ENCODE data around the gene ZEB1. TPM values are rescaled to one million over a fixed set of nuclear protein-coding genes. Genes with fewer than 3 reads are reported as not detected.
"Not testable (repeated sequence)": the region's sequence is repeated elsewhere in the genome, so short reads cannot be mapped to it uniquely, and the experiment has no call there.

ZEB1 gene
- total RNA-seq, 1 donor from 2014 or later, result 58.5 TPM

GRCh38 chr10:31318382-31318853 lies 598 bp upstream of the ZEB1 start:
- peak; percentile 85 to 95 for DNase-seq (ENCODE audit: low read depth in 2 of 2)

DNA sequence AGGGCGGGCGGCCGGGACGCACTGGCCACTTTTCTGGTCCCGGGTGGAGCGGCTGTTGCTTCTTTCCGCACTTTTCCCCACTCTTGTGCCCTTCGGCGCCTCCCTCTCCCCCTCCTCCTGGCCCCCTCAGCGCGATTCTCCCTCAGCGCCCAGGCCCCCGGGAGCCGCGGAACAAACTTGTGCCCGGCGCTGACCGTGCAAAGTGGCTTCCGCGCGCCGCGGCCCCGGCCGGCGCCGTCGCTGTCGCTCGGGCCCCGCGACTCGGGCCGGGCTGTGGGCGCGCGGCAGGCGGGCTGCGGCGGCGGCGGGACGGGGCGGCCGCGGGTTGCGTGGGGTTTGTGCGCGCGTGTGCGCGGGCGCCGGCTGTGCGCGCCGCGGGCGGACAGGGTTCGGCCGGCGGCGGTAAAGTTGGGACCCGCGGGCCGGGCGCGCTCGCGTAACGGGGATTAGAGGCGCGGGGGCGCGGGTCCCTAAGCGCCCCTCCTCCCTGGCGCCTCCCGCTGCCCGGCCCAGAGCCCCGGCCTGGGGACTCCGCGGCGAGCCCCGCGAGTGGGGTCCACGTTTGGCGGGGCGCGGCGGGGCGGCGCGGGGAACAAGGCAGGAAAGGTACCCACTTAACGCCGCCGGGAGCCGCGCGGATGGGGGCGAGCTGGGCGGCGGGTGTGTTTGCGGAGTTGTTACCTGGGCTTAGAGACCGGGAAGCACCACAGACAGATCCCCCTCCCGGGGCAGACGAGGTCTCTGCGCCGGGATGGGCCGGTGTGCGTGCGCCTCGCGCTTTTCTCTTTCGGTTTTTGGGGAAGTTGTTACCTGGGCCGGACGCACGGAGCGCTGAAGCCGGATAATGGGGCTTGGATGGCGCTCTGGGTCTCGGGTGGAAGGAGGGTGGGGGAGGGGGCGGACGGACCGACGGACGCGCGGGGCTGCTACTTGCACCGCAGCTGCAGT lies 860 bp downstream of the ZEB1 start:
- peak in 1 of 2 donors; percentile 25 for DNase-seq (ENCODE audit: low read depth in 2 of 2)

DNA sequence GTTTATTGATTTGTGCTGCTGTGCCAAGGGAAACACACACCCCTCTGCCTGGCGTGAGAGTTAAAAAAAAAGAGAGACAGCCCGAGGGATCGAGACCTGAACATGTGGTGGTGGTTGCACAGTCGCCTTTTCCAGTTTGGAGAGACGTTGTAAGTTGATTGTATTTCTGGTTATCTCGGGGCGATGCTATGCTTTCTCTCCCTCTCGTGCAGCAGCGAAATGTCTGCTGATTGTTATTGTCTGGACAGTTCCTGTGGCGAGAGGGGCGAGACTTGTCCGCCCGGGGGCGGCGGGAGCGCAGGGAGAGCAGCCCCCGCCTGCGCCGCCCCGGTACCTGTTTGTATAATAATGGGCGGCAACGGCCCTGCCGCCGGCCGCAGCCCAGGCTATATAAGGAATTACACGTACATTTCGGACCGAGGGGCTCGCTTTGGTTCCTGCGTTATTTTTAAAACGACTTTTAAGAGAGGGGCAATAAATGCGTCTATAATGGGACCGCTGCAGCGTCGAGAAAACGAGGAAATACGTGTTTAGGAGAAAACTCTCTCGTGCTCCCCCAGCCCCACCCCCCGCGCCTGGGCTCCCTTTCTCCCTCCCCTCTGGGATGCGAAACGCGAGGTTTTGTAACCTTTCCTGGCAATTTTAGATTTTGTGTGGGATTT lies 1.7 kb downstream of the ZEB1 start:
- DNase-seq (ENCODE audit: low read depth in 2 of 2), result peak in 1 of 2 donors; percentile 78

GRCh38 chr10:31321396-31321941 lies 2.5 kb downstream of the ZEB1 start:
- peak in 1 of 2 donors; percentile 92 for DNase-seq (ENCODE audit: low read depth in 2 of 2)

DNA sequence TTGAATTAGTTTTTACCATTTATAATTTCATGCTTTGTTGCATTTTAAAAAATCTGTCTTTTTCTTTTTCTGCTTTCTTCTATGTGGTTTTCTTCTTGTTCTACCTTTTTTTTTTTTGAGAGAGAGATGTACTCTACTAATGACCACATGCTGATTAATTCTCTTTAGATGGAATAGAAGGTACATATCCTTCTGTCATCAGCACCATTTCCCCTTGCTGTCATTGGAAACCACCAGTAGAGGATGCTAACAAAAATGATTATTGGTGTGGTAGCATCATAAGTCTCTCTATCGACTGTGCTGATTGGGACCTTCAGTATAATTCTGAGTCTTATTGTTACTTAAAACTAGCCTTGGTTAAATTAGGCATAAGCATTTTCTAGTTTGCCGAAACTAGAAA lies 3.6 kb downstream of the ZEB1 start:
- peak in 1 of 2 donors; percentile 42 for DNase-seq (ENCODE audit: low read depth in 2 of 2)

- DNase-seq (ENCODE audit: low read depth in 2 of 2), result peak in 1 of 2 donors; percentile 31
These were observed 21.3 kb downstream of the ZEB1 start for GRCh38 chr10:31340343-31340742.

DNA sequence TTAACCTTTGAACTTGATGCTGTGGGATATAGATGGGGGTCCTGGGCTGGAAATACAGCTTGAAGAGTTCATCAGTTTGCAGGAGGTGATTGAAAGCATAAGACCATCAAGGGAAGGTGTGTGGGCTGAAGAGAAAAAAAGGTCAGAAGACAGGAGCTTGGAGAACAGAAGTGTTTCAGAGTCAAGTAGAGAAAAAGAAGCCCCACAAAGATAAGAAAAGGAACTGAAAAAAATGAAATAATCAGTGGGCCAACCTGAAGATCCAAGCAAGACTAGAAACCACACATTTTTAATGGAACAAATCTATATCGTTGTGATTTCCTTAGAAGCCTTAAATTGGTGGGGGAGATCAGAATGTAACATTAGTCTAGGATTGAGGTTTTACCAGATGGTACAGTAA lies 22.5 kb downstream of the ZEB1 start:
- no peak for DNase-seq (ENCODE audit: low read depth in 2 of 2)

DNA sequence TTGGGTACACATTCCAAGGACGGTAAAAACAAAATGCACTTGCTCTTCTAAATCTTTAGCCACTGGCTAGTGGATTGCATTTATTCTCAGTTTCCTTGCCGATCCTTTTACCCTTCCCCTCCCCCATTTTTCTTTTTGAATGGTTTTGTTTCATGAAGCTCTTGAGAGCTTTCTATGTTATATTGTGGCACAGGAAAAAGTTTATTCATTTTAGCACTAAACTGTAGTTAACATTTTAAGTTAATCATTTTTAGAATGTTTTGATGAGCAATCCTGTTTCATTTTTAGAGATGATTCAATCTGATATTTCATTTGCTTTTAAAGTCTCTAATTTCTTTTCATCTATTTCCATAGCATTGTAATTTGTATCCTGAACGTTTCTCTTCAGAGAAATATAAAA lies 24.0 kb downstream of the ZEB1 start:
- no peak for DNase-seq (ENCODE audit: low read depth in 2 of 2)

DNA sequence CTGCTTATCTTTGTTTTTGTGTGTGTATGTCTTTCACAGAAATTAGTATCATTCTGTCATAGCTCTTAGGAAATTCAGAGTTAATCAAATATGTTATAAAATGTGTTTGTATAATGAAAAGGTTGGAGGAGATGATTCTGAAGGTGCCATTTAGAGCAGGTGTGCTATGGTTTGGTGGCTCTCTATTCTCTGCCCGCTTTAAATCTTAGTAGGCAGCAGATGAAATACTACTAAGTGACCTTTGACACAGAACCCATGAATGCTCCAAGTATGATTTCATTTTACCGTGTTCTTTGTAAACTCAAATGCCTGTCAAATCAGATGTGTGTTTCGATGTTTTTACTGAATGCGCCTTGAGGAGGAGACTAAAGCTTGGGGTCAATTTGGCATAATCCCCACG lies 24.5 kb downstream of the ZEB1 start:
- peak in 1 of 2 donors; percentile 12 for DNase-seq (ENCODE audit: low read depth in 2 of 2)

- DNase-seq (ENCODE audit: low read depth in 2 of 2), result no peak
These were observed 26.9 kb downstream of the ZEB1 start for GRCh38 chr10:31345886-31346285.

GRCh38 chr10:31346953-31347352 lies 27.9 kb downstream of the ZEB1 start:
- no peak for DNase-seq (ENCODE audit: low read depth in 2 of 2)

DNA sequence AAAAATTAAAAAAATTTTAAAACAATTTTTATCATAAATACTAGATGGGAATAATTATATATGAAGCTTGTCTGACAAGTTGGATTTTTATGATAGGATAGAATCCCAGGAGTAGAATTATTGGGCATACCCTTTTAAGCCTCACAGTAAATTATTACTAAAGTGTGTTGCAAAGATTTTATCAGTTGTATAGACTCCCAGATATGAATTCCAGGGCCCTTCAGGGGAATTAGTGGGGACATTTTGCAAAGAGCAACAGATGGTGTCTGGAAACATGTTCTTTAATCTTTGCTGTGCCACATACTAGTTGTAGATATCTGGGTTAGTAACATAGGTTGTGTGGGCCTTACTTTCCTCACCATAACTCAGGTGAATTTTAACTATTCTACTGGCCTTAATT lies 28.7 kb downstream of the ZEB1 start:
- no peak for DNase-seq (ENCODE audit: low read depth in 2 of 2)

GRCh38 chr10:31350891-31351290 lies 31.9 kb downstream of the ZEB1 start:
- no peak for DNase-seq (ENCODE audit: low read depth in 2 of 2)

DNA sequence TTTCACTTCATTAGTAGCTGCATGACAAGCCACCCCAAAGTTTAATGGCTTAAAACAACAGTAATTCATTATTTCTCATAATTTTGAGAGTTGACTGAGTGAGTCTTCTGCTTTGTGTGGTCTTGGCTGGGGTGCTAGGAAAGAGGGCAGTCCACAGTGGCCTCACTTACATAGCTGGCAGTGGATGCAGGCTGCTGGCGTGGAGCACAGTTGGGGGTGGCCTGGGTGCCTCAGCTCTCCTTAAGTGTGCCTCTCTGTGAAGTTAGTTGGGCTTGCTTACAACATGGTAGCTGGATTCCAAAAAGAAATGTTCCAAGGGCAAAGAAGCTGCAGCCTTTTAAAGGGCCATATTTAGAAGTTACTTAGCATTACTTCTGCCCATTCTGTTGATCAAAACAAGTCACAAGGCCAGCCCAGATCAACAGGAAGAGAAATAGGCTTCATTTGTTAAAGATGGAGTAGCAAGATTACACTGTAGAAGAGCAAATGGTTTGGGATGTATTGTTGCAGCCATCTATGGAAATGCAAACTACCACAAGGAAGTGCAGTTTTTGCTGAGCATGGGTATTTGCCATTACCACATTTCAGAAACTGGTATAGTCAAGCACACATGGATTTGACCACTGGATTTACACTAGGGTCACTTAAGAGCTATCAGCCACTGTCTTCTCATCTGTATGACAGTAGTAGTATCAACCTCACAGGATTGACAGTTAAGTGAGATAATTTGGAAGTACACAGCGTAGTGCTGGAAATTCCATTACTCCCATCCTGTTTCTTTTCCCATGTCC lies 33.6 kb downstream of the ZEB1 start:
- no peak for DNase-seq (ENCODE audit: low read depth in 2 of 2)

GRCh38 chr10:31353574-31353973 lies 34.6 kb downstream of the ZEB1 start:
- peak; percentile 21 to 79 for DNase-seq (ENCODE audit: low read depth in 2 of 2)

DNA sequence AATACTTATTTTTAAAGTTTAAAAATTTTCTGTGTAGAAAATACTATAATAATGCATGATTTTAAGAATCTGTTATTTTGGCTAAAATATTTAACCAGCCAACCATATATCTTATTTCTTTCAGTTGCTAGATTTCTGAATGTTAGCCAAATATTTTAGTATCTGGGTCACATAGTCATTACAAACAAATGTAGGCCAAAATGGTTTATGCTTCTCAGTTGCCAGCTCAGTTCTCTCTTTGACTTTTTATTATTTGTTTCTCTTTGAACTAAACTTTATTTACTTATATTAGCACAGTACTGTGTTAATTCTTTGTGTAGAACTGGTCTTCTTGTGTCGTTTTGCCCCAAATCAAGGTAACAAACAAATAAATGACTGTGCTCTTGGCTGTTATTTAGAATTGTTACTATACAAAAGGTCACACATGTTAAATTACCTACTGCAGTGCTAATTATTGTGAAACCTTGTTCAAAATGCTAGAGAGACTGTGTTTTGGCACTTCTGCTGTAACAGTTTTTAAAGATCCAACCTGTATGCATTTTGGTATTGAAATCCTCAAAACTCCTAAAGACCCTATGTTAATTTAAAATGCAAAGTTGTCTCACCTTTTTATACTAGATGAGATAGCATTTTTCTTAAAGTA lies 39.8 kb downstream of the ZEB1 start:
- DNase-seq (ENCODE audit: low read depth in 2 of 2), result no peak

GRCh38 chr10:31359979-31360378 lies 41.0 kb downstream of the ZEB1 start:
- peak in 1 of 2 donors; percentile 49 for DNase-seq (ENCODE audit: low read depth in 2 of 2)

GRCh38 chr10:31361475-31361874 lies 42.5 kb downstream of the ZEB1 start:
- DNase-seq (ENCODE audit: low read depth in 2 of 2), result not testable (repeated sequence)

GRCh38 chr10:31362023-31362641 lies 43.1 kb downstream of the ZEB1 start:
- DNase-seq (ENCODE audit: low read depth in 2 of 2), result no peak

DNA sequence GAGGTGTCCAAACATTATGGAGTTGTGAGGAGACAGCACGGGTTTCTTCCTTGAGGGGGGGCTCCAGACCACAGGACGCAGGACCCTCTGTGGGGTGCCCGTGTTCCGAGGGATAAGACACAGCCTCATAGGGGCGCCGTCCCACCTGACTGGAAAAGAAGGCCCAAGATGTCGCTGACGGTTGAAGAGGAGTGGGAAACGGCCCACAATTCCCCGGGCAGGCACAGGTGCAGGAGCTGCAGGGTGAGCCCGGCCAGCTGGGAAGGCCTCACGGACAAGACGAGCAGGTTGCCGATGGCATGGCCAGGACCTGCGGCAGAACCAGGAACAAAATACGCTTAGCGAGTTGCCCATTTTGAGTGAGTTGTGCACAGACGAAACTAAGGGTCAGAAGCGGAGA lies 44.7 kb downstream of the ZEB1 start:
- DNase-seq (ENCODE audit: low read depth in 2 of 2), result not testable (repeated sequence)

Measured in dermis microvascular lymphatic vessel endothelial cell (primary cell).